Subcutaneous abdominal adipose tissue (tissue), 5 donors: ENCODE data around the gene NUTM1.

ENCODE experiments used
- H3K27ac ChIP-seq: one replicate; pipeline ENCODE4 v1.7.0; 2013; ENCODE audit warnings: low read depth, mild to moderate bottlenecking, inconsistent platforms, low read length, moderate library complexity
- H3K27me3 ChIP-seq, 5 donors: one replicate each; pipeline ENCODE4 v1.7.0; 2013; ENCODE audit warnings: low read length in 5 of 5, inconsistent platforms in 1 of 5; ENCODE audit not compliant: control insufficient read depth in 5 of 5, insufficient read depth in 4 of 5
- H3K36me3 ChIP-seq, 5 donors: one replicate each; pipeline ENCODE4 v1.7.0; 2013; ENCODE audit warnings: low read length in 5 of 5; ENCODE audit not compliant: control insufficient read depth in 5 of 5, insufficient read depth in 5 of 5
- H3K4me1 ChIP-seq, 5 donors: one replicate each; pipeline ENCODE4 v1.7.0; 2013; ENCODE audit warnings: low read length in 5 of 5, mild to moderate bottlenecking in 3 of 5, moderate library complexity in 1 of 5; ENCODE audit not compliant: control insufficient read depth in 5 of 5, insufficient read depth in 5 of 5
- H3K4me3 ChIP-seq, 5 donors: one replicate each; pipeline ENCODE4 v1.7.0; 2013; ENCODE audit warnings: low read length in 5 of 5, low read depth in 1 of 5
- H3K9ac ChIP-seq, 5 donors: one replicate each; pipeline ENCODE4 v1.7.0; 2013; ENCODE audit warnings: low read length in 5 of 5, mild to moderate bottlenecking in 4 of 5, moderate library complexity in 3 of 5
- H3K9me3 ChIP-seq, 5 donors: one replicate each; pipeline ENCODE4 v1.7.0; 2013; ENCODE audit warnings: low read length in 5 of 5; ENCODE audit not compliant: control insufficient read depth in 5 of 5
- donor health status: healthy.
- donor health status: healthy.
- donor health status: healthy.
- donor health status: healthy.
- donor health status: healthy.

NUTM1 gene

DNA sequence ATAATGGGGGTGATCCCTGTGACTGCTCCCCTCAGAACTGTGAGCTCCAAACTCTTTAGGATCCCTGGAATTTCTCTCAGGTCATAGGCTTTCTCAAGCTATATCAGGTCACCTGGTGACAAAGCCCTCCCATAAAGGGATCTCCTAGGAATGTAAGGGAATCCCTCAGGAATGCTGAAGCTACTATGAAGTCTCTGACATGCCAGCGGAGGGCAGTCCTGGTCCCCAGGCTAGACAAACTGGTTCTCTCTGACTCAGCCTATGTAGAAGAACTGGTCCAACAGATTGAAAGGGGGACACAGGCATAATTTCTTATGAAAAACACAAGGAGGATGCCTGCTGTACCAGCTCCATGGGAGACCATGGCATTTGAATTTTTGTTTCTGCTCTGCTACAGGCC is 17.2 kb downstream of the NUTM1 start:
- Histone ChIP-seq H3K27ac (no peak overlapping the region), H3K4me1 (peaks cover 0 to 2% (median 0%) of the 10 kb centered on the region in 5 donors), H3K27me3 (no peaks in the 10 kb centered on the region), H3K9ac (no peak overlapping the region), H3K36me3 (peaks cover 0 to 66% (median 32%) of the 10 kb centered on the region in 5 donors), H3K4me3 (no peak overlapping the region), H3K9me3 (no peaks in the 10 kb centered on the region)

DNA sequence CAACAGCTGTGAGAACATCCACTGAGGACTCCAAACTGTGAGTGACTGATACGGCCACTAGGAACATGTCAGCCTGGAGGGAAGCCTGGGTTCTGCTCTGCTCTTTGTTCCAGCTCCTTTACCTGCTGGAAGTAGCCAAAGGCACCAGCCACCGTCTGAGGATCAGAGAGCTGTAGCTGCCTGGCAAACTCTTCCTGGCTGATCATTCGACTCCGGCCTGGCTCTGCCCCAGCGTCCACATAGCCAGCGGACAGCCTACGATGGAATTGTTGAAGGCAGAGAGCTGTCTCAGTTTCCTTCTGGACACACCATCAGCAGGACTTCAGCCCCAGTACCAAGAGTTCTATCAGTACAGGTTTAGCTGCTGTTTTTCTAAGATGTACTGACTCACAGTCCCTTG is 18.2 kb downstream of the NUTM1 start:
- H3K9ac ChIP-seq = no peak overlapping the region
- no peak overlapping the region for H3K4me3 ChIP-seq
- H3K4me1 ChIP-seq = peaks cover 5 to 9% (median 7%) of the 10 kb centered on the region in 5 donors
- H3K27me3 ChIP-seq = no peaks in the 10 kb centered on the region
- no peak overlapping the region for H3K27ac ChIP-seq
- no peaks in the 10 kb centered on the region for H3K9me3 ChIP-seq
- peaks cover 0 to 58% (median 28%) of the 10 kb centered on the region in 5 donors for H3K36me3 ChIP-seq

DNA sequence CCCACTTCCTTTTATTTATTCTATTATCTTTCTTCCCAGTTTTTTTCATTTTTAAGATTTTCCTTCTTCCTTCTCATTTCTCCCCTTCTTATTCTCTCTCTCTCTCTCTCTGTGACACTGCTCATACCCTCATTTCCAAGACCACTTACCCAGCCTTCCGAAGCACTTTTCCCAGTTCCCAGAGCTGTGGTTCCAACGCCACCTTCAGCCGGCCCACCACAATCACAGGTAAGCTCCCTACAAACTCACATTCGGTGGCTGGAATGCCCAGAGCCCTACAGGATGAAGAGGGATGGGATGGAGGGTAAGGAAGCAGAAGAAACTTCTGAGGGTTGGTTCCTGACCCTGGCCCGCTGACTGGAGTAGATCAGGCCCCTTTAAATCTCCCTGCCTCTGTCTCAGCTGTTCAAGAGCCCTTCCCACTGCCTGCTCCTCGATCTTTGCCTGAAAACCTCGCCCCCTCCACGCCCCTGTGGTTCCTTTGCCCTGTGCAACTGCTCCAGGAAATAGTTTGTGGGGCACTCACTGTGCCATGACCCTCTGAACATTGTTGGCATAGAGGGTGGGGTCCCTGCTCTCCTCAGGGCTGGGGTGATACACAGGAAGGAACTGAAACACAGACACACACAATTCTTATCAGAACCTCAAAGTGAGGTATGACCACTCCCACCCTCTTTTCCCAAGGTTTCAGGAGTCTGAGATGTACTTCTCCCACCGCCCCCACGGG is 19.1 kb downstream of the NUTM1 start:
- Histone ChIP-seq H3K9me3 (no peaks in the 10 kb centered on the region), H3K9ac (no peak overlapping the region), H3K4me1 (peaks cover 5 to 15% (median 11%) of the 10 kb centered on the region in 5 donors), H3K27ac (no peak overlapping the region), H3K4me3 (no peak overlapping the region), H3K27me3 (no peaks in the 10 kb centered on the region), H3K36me3 (peaks cover 0 to 48% (median 23%) of the 10 kb centered on the region in 5 donors)

DNA sequence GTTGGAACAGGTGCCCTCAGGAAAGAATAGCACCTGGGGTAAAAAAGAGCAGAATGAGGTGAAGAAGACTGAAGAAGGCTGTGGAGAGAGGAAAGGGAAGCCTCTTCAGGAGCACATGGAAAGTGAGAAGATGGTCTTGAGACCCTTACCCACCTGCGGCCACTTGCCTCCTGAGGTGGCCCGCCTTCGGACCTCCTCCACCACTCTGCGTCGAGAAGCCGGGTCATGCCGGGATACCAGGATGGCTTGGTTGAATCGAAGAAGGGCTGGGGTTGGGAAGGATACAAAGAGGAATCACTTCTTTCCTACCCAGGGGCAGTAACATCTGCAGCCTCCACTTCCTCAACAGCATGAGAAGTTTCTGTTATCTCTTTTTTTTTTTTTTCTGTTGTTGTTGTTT is 20.9 kb downstream of the NUTM1 start:
- Histone ChIP-seq H3K36me3 (peaks cover 0 to 41% (median 21%) of the 10 kb centered on the region in 5 donors), H3K9me3 (no peaks in the 10 kb centered on the region), H3K27ac (no peak overlapping the region), H3K4me1 (peaks cover 10 to 29% (median 20%) of the 10 kb centered on the region in 5 donors), H3K4me3 (no peak overlapping the region), H3K27me3 (no peaks in the 10 kb centered on the region), H3K9ac (no peak overlapping the region)

DNA sequence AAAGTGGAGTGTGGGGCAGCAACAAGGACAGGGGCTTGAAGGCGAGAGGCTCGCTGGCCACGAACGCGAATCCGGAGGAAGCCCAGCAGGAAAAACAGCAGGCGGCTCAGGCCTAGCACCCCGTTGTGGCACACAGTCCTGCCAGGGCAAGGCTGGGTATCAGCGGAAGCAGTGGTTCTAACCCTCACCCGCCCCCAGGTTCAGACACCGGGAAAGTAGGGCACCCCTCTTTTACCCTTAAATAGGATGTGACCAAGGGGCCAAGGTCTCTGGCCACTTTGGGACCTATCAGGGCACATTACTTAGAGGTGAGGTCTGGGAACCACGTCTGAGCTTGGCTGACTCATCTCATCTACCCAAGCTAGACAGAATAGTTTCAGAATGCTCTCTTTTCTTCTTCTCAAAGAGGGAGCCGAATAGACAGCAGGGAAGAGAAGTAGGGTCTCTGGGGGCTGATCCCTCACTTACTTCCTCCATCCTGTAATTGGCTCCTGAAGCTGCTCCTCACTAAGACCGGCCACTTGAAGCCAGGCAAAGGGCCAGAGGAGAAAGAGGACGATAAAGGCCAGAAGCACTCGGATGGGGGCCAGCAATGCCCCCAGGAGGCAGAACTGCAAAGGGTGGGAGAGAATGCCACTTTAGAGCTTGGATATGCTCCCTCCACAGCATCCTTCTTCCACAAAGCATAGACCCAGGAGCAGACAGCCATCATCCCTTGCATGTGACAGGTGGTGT is 22.1 kb downstream of the NUTM1 start:
- Histone ChIP-seq H3K27ac (no peak overlapping the region), H3K4me3 (peak overlapping the region in 2 of 5 donors; percentile 91 to 96), H3K9ac (peak overlapping the region in 1 of 5 donors; percentile 9)

DNA sequence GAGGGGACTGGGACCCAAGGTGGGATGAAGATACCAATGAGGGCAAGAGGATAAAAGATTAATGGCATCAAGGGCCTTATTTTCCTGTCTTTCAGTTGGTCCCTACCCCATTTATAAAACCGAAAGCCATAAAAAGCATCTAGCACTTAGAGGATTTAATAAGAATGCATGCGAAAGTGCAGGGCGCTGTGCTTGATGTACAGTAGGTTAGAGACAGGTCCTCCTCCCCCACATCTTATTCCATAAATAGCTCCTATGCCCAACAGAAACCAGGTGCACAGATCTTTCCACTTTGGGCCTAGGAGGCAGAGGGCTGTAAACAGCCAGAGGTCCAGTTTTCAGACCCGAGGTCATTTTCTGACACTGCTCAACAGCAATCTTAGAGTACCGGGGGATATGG is 22.7 kb downstream of the NUTM1 start:
- no peaks in the 10 kb centered on the region for H3K9me3 ChIP-seq
- H3K27me3 ChIP-seq = no peaks in the 10 kb centered on the region
- H3K36me3 ChIP-seq = peaks cover 0 to 25% (median 9%) of the 10 kb centered on the region in 5 donors
- peak overlapping the region in 4 of 5 donors; percentile 9 to 74 (median 50) for H3K9ac ChIP-seq
- H3K4me3 ChIP-seq = peak overlapping the region; percentile 65 to 97 (median 91)
- H3K27ac ChIP-seq = peak overlapping the region; percentile 7
- H3K4me1 ChIP-seq = peaks cover 10 to 29% (median 20%) of the 10 kb centered on the region in 5 donors

More for the DNA sequence above, 22.1 kb downstream of the NUTM1 start:
- H3K4me1 ChIP-seq = peaks cover 10 to 29% (median 20%) of the 10 kb centered on the region in 5 donors
- no peaks in the 10 kb centered on the region for H3K9me3 ChIP-seq
- peaks cover 0 to 29% (median 12%) of the 10 kb centered on the region in 5 donors for H3K36me3 ChIP-seq
- H3K27me3 ChIP-seq = no peaks in the 10 kb centered on the region

DNA sequence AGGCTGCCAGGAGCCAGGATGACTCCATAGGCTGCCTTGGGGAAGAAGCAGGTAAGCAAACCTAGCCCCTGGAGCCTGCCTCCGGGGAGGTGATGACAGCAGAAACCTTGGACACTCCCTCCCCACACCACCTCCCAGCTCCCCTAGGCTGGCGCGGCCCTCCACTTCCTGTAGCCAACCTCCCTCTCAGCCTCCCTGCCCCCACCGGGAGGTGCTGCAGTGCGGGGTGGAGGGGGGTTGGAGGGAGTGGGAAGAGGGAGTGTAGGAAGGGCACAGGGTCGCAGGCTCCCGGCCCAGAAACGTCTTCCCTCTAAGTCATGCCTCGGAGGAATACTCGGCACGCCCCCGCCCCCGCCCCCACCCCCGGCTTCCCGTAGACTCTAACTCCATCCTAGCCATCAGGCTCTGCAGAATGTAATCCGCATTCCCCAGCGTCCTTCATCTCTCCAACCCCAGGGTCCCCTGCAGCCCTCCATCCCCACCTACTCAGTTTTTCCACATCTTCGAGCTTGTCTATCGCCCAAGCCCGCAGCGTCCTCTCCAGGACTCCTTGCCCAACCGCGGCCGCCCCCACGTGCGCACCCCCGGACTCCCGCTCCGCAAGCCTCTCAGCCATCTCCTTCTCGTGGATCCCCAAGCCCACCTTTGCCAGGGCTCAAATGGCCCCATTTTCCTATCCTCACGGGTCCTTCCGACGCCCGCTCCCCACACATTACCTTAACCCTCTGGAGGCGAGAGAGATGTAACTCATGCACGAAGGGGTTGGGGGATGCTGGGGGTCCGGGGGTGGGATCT is 23.4 kb downstream of the NUTM1 start:
- Histone ChIP-seq H3K4me1 (peaks cover 10 to 29% (median 20%) of the 10 kb centered on the region in 5 donors), H3K27me3 (no peaks in the 10 kb centered on the region), H3K9me3 (no peaks in the 10 kb centered on the region), H3K36me3 (peaks cover 0 to 18% (median 5%) of the 10 kb centered on the region in 5 donors), H3K27ac (peak overlapping the region; percentile 7), H3K4me3 (peak overlapping the region; percentile 74 to 97 (median 91)), H3K9ac (peak overlapping the region in 3 of 5 donors; percentile 48 to 74 (median 53))

DNA sequence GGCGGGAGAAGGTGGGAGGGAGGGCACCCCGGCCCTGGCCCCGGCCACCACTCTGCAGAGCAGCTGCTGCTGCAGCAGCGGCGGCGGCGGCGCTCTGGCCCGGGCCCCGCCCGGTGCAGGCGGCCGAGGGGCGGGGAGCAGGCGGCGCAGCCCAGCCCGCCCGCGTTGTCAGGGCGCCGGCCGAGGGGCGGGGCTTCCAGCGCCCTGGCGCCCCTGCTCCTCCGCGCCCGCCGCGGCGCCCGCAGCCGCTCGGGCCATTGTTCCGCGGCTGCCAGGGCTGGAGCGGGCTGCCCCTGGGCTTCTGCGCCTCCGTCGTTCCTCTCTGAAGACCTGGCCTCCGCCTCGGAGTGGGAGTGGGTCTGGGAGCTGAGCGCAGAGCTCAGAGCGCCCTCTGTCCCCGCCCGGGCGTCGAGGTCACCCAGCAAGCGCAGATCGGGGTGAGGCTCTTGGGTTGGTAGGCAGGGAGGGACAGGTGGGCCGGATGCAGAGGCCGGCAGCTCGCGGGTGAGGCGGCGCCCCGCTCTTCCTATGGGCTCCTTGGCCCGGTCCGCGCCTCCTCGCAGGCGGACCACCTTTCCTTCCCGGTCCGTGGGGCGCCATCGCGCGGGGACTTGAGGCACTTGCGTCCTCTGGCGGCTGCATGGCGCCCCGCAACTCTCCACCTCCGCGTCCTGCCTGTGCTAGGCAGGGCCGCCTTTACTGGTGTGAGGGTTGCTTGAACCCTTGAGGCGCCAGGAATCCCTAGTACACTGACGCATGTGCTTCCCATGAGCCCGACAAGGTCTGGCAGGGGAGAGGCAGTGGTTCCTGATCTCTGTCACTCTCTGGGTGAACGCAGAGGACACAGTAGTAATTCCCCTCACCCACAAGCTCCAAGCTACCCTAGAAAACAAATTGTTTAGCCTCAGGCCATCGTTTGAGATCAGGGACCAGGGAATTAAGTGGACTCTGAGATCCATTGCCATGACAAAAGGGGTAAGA is 24.3 kb downstream of the NUTM1 start, which contains the start of gene LPCAT4:
Gene LPCAT4 (minus strand): TSS at position 96 of the 981 bp plus-strand sequence. CDS start 96 bp downstream, outside the sequence.
- Histone ChIP-seq H3K9me3 (no peaks in the 10 kb centered on the region), H3K36me3 (peaks cover 0 to 14% (median 5%) of the 10 kb centered on the region in 5 donors), H3K4me1 (peaks cover 10 to 29% (median 20%) of the 10 kb centered on the region in 5 donors), H3K27me3 (no peaks in the 10 kb centered on the region), H3K4me3 (peak within 1 kb of the TSS; percentile 87 to 97 (median 91)), H3K9ac (peak within 1 kb of the TSS; percentile 54 to 95 (median 85)), H3K27ac (peak within 1 kb of the TSS; percentile 88)

DNA sequence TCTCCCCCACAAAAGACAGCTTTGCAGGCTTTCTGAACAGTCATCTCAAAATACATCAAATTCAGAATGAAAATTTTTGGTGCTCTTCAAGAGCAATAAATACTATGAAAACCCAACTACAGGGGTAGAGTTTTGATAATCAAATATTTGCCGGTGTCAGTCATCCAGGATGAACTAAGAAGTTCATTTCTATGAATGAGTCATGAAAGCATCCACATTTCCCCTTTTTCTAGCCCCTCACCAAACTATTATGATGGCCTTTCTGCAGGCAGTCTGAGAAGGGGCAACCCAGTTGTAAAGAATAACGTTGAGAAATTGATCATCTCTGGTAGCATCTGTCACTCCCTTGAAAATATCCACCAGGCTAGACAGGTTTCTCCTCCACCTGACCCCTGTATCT is 27.0 kb downstream of the NUTM1 start:
- Histone ChIP-seq H3K9ac (no peak overlapping the region), H3K27me3 (no peaks in the 10 kb centered on the region), H3K27ac (no peak overlapping the region), H3K4me3 (no peak overlapping the region), H3K36me3 (no peaks in the 10 kb centered on the region), H3K4me1 (peaks cover 8 to 29% (median 20%) of the 10 kb centered on the region in 5 donors), H3K9me3 (no peaks in the 10 kb centered on the region)
